ENCODE results near the gene EEFSEC. TPM values are rescaled to one million over a fixed set of nuclear protein-coding genes. Genes with fewer than 3 reads are reported as not detected.
A peak's percentile ranks its signal among the peaks of the same experiment; 100 is the strongest.

Gene EEFSEC
- 7.1 TPM for total RNA-seq (ENCODE audit: unreplicated experiment)
- long read RNA-seq, partial matches to known transcripts, result 1 of 7 reads
- long read RNA-seq, other reads (novel, unspliced or antisense), result 4 of 7 reads

GRCh38 chr3:128153156-128154041, at the start of gene EEFSEC:
TSS of gene EEFSEC (plus strand) at chr3:128153481. CDS start at chr3:128153508, 27 bp downstream.
- peaks cover 15% of the 10 kb centered on the region for H3K36me3 Mint-ChIP-seq (ENCODE audit: low read depth, unreplicated experiment)
- DNase-seq (ENCODE audit: low spot score), result peak; percentile 68
- H3K4me3 Mint-ChIP-seq (ENCODE audit: unreplicated experiment), result peak within 1 kb of the TSS; percentile 88
- no peak for TF ChIP-seq CTCF (IDR thresholded peaks at IDR 0.05; ENCODE audit: unreplicated experiment)
- no peaks in the 10 kb centered on the region for H3K4me1 Mint-ChIP-seq (ENCODE audit: unreplicated experiment)
- H3K27ac Mint-ChIP-seq (ENCODE audit: unreplicated experiment), result peak within 1 kb of the TSS; percentile 32
- H3K9me3 Mint-ChIP-seq (ENCODE audit: unreplicated experiment), result no peaks in the 10 kb centered on the region
- peaks cover 4% of the 10 kb centered on the region for H3K27me3 Mint-ChIP-seq (ENCODE audit: unreplicated experiment)

GRCh38 chr3:128107834-128108233, 45.4 kb upstream of the EEFSEC start:
- no peak overlapping the region for H3K4me3 Mint-ChIP-seq (ENCODE audit: unreplicated experiment)
- DNase-seq (ENCODE audit: low spot score), result no peak
- H3K27me3 Mint-ChIP-seq (ENCODE audit: unreplicated experiment), result peaks cover 1% of the 10 kb centered on the region
- TF ChIP-seq CTCF (IDR thresholded peaks at IDR 0.05; ENCODE audit: unreplicated experiment), result no peak
- H3K4me1 Mint-ChIP-seq (ENCODE audit: unreplicated experiment), result peaks cover 3% of the 10 kb centered on the region
- H3K36me3 Mint-ChIP-seq (ENCODE audit: low read depth, unreplicated experiment), result peaks cover 10% of the 10 kb centered on the region
- no peak overlapping the region for H3K27ac Mint-ChIP-seq (ENCODE audit: unreplicated experiment)
- no peaks in the 10 kb centered on the region for H3K9me3 Mint-ChIP-seq (ENCODE audit: unreplicated experiment)

- DNase-seq (ENCODE audit: low spot score), result no peak
- Mint-ChIP-seq H3K27me3 (ENCODE audit: unreplicated experiment) (peaks cover 1% of the 10 kb centered on the region), H3K36me3 (ENCODE audit: low read depth, unreplicated experiment) (peaks cover 17% of the 10 kb centered on the region), H3K27ac (ENCODE audit: unreplicated experiment) (no peak overlapping the region), H3K9me3 (ENCODE audit: unreplicated experiment) (no peaks in the 10 kb centered on the region), H3K4me1 (ENCODE audit: unreplicated experiment) (peaks cover 3% of the 10 kb centered on the region), H3K4me3 (ENCODE audit: unreplicated experiment) (no peak overlapping the region)
- TF ChIP-seq CTCF (IDR thresholded peaks at IDR 0.05; ENCODE audit: unreplicated experiment), result no peak
Measured at GRCh38 chr3:128111147-128111546, 42.1 kb upstream of the EEFSEC start.

- H3K36me3 Mint-ChIP-seq (ENCODE audit: low read depth, unreplicated experiment), result peaks cover 14% of the 10 kb centered on the region
- no peak overlapping the region for H3K27ac Mint-ChIP-seq (ENCODE audit: unreplicated experiment)
- no peaks in the 10 kb centered on the region for H3K9me3 Mint-ChIP-seq (ENCODE audit: unreplicated experiment)
- peaks cover 3% of the 10 kb centered on the region for H3K4me1 Mint-ChIP-seq (ENCODE audit: unreplicated experiment)
- TF ChIP-seq CTCF (IDR thresholded peaks at IDR 0.05; ENCODE audit: unreplicated experiment), result no peak
- no peak for DNase-seq (ENCODE audit: low spot score)
- H3K4me3 Mint-ChIP-seq (ENCODE audit: unreplicated experiment), result no peak overlapping the region
- peaks cover 1% of the 10 kb centered on the region for H3K27me3 Mint-ChIP-seq (ENCODE audit: unreplicated experiment)
Measured at GRCh38 chr3:128112357-128112968, 40.8 kb upstream of the EEFSEC start.
